GM21367 (cell line): Measurements from ENCODE around the gene FAM13C.
"Not testable (repeated sequence)": the region's sequence is repeated elsewhere in the genome, so short reads cannot be mapped to it uniquely, and the experiment has no call there.

ENCODE experiments used
- ATAC-seq: cut with Tn5 transposase; IDR thresholded peaks from one replicate; pipeline ENCODE4 v1.9.1; 2021; ENCODE audit not compliant: unreplicated experiment

The FAM13C gene

DNA sequence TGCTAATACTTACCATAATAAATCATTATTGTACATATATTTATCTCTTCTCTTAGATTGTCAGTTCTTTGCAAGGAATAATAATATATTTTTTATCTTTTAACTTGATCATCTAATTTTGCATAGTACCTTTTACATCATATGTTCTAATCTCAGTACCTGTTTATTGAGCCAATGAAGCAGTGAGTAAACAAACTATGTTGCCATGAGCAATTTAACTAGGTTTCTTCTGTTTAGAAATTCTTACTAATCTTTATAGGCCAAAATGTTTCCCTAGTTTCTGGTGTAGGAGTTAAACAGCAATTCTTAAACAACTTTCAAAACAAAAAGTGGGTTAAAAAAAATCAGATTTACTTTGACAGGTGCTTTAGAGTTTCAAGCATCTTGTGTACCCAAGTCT lies 124.6 kb downstream of the FAM13C start:
- no peak for ATAC-seq

GRCh38 chr10:59236064-59236697 lies 126.2 kb downstream of the FAM13C start:
- no peak for ATAC-seq

- ATAC-seq: no peak
Measured at GRCh38 chr10:59234816-59235429, 127.4 kb downstream of the FAM13C start.

GRCh38 chr10:59234194-59234593 lies 128.2 kb downstream of the FAM13C start:
- no peak for ATAC-seq

GRCh38 chr10:59229441-59229840 lies 132.9 kb downstream of the FAM13C start:
- no peak for ATAC-seq

GRCh38 chr10:59227136-59227673 lies 135.1 kb downstream of the FAM13C start:
- ATAC-seq: no peak

DNA sequence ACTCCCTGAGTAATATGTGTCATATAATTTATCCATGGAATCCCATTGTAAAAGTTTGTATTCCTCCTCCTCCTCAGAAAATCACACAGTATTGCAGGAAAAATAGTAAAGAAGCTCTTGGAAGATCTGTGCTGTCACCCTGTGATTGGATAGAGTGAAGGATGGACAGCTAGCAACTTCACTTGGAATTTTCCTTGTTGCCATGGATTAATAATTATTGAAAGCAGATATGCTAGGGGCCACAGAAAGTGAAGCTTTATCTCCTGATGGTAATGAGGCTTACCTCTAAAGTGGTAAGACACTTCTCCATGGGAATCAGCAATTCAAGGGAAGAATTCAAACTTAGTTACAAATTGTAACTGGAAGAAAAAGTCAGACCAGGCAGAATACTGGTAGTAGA lies 137.1 kb downstream of the FAM13C start:
- ATAC-seq: no peak

DNA sequence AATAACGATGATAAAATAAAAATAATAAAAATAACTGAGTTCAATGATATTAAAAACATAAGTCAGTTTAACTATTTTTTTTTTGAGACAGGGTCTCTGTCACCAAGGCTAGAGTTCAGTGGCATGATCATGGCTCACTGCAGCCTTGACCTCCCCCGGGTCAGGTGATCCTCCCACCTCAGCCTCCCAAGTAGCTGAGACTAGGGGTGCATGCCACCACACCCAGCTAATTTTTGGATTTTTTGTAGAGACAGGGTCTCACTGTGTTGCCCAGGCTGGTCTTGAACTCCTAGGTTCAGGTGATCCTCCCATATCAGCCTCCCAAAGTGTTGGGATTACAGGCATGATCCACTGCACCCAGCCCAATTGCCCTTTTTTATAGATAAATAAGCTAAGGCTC lies 138.8 kb downstream of the FAM13C start:
- ATAC-seq: not testable (repeated sequence)

DNA sequence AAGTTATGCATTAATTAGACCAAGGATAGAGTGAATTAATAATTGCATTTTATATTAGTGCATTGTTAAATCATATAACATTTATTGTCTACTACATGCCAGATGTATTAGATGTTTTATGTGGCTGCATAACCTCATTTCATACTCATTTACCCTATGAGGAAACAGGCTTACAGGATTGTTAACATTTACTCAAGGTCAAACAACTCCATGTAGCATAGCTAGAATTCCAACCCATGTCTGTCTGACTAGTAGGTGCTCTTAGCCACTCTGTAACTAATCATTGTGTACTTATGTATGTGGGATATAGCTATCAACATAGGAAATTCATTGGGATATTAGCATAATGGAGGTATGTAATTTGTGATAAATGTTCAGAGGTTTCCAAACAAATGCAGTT lies 139.6 kb downstream of the FAM13C start:
- ATAC-seq: no peak

DNA sequence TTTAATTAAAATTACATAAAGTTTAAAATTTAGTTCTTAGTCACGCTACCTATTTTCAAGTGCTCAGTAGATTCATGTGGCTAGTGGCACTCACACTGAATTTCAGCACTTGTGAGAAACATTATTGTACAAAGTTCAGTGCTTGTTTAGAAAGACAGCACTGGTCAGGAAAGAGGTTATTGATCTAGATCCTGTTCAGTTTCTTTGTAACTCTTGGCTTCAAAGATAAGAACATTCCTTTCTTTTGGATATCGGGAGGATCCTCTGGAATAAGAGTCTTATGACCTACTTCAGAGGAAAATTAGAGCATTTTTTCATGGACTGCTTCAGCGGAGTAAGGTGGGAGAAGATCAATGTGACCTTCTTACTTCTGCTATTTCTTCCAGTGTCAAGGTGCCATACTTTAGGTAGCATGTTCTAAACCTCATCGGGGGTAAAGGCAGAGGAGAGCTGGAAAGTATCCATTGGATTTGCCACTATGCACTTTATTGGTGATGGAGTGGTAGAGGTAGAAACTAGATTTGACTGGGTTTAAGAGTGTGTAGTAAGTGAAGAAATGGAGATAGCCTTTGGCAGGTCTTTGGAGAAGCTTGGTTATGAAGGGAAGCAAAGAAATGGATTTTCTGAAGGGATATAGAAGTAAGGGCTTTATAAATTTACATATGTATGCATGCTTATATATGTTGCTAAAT lies 146.0 kb downstream of the FAM13C start:
- no peak for ATAC-seq

DNA sequence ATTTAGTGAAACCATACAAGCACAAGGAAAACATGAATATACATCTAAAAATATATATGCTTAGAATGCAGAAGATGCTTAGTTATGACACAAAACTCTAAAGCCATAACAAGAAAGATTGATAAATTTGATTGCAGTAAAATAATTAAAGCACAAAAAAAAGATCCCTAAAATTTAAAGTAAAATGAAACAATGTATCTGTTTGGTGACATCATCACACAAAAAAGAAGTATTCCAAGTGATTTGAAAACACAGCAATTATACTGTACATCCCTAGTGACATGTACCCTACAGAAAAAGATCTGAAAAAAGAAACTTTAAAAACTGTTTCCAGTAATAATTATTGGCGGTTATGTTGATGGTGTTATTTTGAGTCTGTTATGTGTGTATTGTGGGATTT lies 148.2 kb downstream of the FAM13C start:
- no peak for ATAC-seq

DNA sequence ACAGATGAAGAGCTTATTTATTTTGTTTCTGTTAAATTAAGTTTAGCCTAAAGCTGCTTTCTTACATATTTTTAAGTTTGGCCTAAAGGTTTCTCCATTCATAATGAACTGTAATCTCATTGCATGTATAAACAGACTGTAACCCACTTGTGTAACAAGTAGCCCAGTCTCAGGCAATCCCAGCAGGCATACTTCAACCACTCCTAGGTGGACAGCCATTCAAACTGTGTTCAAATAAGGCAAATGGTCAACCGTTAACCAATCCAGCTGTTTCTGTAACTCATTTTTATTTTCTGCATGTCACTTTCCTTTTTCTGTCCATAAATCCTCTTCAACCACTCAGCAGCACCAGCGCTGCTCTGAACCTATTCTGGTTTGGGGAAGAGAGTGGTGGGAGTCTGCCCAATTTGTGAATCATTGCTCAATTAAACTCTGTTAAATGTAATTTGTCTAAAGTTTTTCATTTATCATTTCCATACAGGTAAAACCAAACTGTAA lies 150.0 kb downstream of the FAM13C start:
- ATAC-seq: no peak

- ATAC-seq: no peak
Measured at GRCh38 chr10:59206204-59206720, 156.1 kb downstream of the FAM13C start.
